NB4 (cell line): Measurements from ENCODE around the gene SNX9.

Experiments
- CTCF ChIP-seq: IDR thresholded peaks from one replicate; pipeline ENCODE4 v1.5.1; 2012; ENCODE audit warnings: low read depth, low read length
- MAX ChIP-seq: IDR thresholded peaks from 2 replicates; pipeline ENCODE4 v1.6.1; 2011; ENCODE audit warnings: low read depth, low read length
- MYC ChIP-seq: IDR thresholded peaks from 2 replicates; pipeline ENCODE4 v1.6.1; 2011; ENCODE audit warnings: low read depth, low read length
- POLR2A ChIP-seq: IDR thresholded peaks from 2 replicates; pipeline ENCODE4 v1.6.1; 2011; ENCODE audit warnings: mild to moderate bottlenecking; ENCODE audit not compliant: insufficient read length; ENCODE audit errors: extremely low read depth

- TF ChIP-seq CTCF, result no peak
- no peak for TF ChIP-seq POLR2A
- TF ChIP-seq MAX, result no peak
- no peak for TF ChIP-seq MYC
These were observed 69.4 kb downstream of the SNX9 start for GRCh38 chr6:157892363-157892877.
